Measurements from ENCODE around the gene MTARC1. TPM values are rescaled to one million over a fixed set of nuclear protein-coding genes. Genes with fewer than 3 reads are reported as not detected.

The MTARC1 gene
- total RNA-seq, 2 experiments from 2014 or later, result not detected

- Mint-ChIP-seq H3K36me3 (ENCODE audit: low read depth) (no peaks in the 10 kb centered on the region), H3K4me1 (no peaks in the 10 kb centered on the region), H3K27me3 (peaks cover 39% of the 10 kb centered on the region), H3K9me3 (ENCODE audit: low read depth) (no peaks in the 10 kb centered on the region), H3K27ac (no peak overlapping the region), H3K4me3 (no peak overlapping the region)
- ChIA-PET POLR2A (no interaction called here), CTCF (interaction anchor here (0.9 kb wide), 1 partner anchor 21 kb away, joined by 4 read pairs; no protein-coding TSS in a partner anchor)
- ATAC-seq (no peak), DNase-seq (no peak)
- intact Hi-C loops (cut with DNase I, micrococcal nuclease), result no loop called here
Observed at GRCh38 chr1:220754212-220754917, 32.3 kb upstream of the MTARC1 start.

GRCh38 chr1:220754918-220755295 lies 31.8 kb upstream of the MTARC1 start:
- no peaks in the 10 kb centered on the region for H3K9me3 Mint-ChIP-seq (ENCODE audit: low read depth)
- no peak for ATAC-seq
- H3K36me3 Mint-ChIP-seq (ENCODE audit: low read depth), result no peaks in the 10 kb centered on the region
- intact Hi-C loops (cut with DNase I, micrococcal nuclease), result no loop called here
- no peak overlapping the region for H3K27ac Mint-ChIP-seq
- POLR2A ChIA-PET, result no interaction called here
- CTCF ChIA-PET, result no interaction called here
- peaks cover 38% of the 10 kb centered on the region for H3K27me3 Mint-ChIP-seq
- no peaks in the 10 kb centered on the region for H3K4me1 Mint-ChIP-seq
- DNase-seq, result no peak
- H3K4me3 Mint-ChIP-seq, result no peak overlapping the region

GRCh38 chr1:220755309-220755708 lies 31.4 kb upstream of the MTARC1 start:
- Mint-ChIP-seq H3K27me3 (peaks cover 34% of the 10 kb centered on the region), H3K4me3 (no peak overlapping the region), H3K4me1 (no peaks in the 10 kb centered on the region), H3K27ac (no peak overlapping the region), H3K36me3 (ENCODE audit: low read depth) (no peaks in the 10 kb centered on the region), H3K9me3 (ENCODE audit: low read depth) (no peaks in the 10 kb centered on the region)
- ChIA-PET CTCF (interaction anchor here (0.6 to 0.7 kb wide), 2 partner anchors 22 to 598 kb away, joined by 3 to 4 read pairs; no protein-coding TSS in a partner anchor), POLR2A (no interaction called here)
- ATAC-seq, result no peak
- DNase-seq, result no peak
- intact Hi-C loops (cut with DNase I, micrococcal nuclease), result no loop called here

DNA sequence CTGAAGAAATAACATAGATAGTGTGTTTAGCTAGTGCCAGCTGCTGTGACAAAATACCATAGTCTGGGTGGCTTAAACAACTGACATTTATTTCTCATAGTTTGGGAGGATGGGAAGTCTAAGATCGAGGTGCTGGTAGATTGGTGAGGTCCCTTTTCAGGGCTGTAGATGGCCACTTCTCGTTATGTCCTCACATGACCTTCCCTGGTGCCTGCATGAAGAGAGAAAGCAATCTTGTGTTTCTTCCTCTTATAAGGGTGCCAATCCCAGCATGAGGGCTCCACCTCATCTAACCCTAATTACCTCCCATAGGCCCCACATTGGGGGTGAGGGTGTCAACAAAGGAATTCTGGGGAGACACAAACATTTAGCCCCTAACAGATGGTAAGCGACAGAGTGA lies 29.3 kb upstream of the MTARC1 start:
- POLR2A ChIA-PET, result no interaction called here
- H3K36me3 Mint-ChIP-seq (ENCODE audit: low read depth), result no peaks in the 10 kb centered on the region
- no peaks in the 10 kb centered on the region for H3K9me3 Mint-ChIP-seq (ENCODE audit: low read depth)
- H3K4me3 Mint-ChIP-seq, result no peak overlapping the region
- no peaks in the 10 kb centered on the region for H3K4me1 Mint-ChIP-seq
- no peak for DNase-seq
- intact Hi-C loops (cut with DNase I, micrococcal nuclease), result no loop called here
- no peak overlapping the region for H3K27ac Mint-ChIP-seq
- CTCF ChIA-PET, result interaction anchor here (0.7 kb wide), 1 partner anchor 17 kb away, joined by 4 read pairs; no protein-coding TSS in a partner anchor
- ATAC-seq, result no peak
- H3K27me3 Mint-ChIP-seq, result peaks cover 23% of the 10 kb centered on the region

GRCh38 chr1:220759147-220759546 lies 27.6 kb upstream of the MTARC1 start:
- intact Hi-C loops (cut with DNase I, micrococcal nuclease), result no loop called here
- ChIA-PET CTCF (no interaction called here), POLR2A (no interaction called here)
- Mint-ChIP-seq H3K9me3 (ENCODE audit: low read depth) (no peaks in the 10 kb centered on the region), H3K27me3 (peaks cover 22% of the 10 kb centered on the region), H3K36me3 (ENCODE audit: low read depth) (no peaks in the 10 kb centered on the region), H3K4me3 (no peak overlapping the region), H3K4me1 (no peaks in the 10 kb centered on the region), H3K27ac (no peak overlapping the region)
- no peak for DNase-seq
- no peak for ATAC-seq

DNA sequence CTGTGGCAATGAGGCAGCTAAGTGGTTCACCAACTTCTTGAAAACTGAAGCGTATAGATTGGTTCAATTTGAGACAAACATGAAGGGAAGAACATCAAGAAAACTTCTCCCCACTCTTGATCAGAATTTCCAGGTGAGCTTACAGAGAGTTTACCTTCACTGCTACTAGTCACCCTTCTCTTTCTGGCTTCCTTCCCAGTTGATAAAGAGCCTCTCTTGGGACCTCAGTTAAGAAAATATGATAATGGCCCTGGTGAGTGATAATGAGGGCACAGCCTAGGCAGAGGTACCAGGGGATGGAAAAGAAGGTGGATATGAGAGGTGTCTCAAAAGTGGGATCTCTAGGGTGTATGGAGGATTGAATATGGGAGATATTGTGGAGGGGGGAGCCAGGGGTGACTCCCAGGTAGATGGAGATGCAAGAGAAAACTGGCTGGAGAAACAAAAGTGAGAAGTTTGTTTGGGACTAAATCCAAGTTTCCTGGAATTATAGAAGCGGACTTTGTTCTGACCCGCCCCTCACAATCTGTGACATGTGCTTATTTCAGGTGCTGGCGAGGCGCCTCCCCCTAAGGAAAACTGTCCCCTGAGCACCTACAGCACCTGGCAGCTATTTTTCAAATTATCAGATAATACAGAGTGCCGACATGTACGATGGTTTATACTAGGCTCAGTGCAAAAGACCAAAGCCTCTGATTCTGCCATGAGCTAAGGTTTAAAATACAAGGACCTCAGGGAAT lies 24.9 kb upstream of the MTARC1 start:
- CTCF ChIA-PET, result interaction anchor here (1.0 to 1.4 kb wide), 2 partner anchors 15 to 28 kb away, joined by 3 to 4 read pairs; no protein-coding TSS in a partner anchor
- ATAC-seq (no peak), DNase-seq (no peak)
- Mint-ChIP-seq H3K4me3 (no peak overlapping the region), H3K36me3 (ENCODE audit: low read depth) (no peaks in the 10 kb centered on the region), H3K27me3 (peaks cover 13% of the 10 kb centered on the region), H3K9me3 (ENCODE audit: low read depth) (no peaks in the 10 kb centered on the region), H3K27ac (no peak overlapping the region), H3K4me1 (no peaks in the 10 kb centered on the region)
- POLR2A ChIA-PET, result no interaction called here
- intact Hi-C loops (cut with DNase I, micrococcal nuclease), result no loop called here

- H3K27ac Mint-ChIP-seq, result no peak overlapping the region
- H3K4me1 Mint-ChIP-seq, result no peaks in the 10 kb centered on the region
- intact Hi-C loops (cut with DNase I, micrococcal nuclease), result no loop called here
- ChIA-PET CTCF (no interaction called here), POLR2A (no interaction called here)
- ATAC-seq, result no peak
- H3K4me3 Mint-ChIP-seq, result no peak overlapping the region
- no peak for DNase-seq
- no peaks in the 10 kb centered on the region for H3K9me3 Mint-ChIP-seq (ENCODE audit: low read depth)
- H3K27me3 Mint-ChIP-seq, result peaks cover 9% of the 10 kb centered on the region
- H3K36me3 Mint-ChIP-seq (ENCODE audit: low read depth), result no peaks in the 10 kb centered on the region
Observed at GRCh38 chr1:220764757-220765156, 22.0 kb upstream of the MTARC1 start.

DNA sequence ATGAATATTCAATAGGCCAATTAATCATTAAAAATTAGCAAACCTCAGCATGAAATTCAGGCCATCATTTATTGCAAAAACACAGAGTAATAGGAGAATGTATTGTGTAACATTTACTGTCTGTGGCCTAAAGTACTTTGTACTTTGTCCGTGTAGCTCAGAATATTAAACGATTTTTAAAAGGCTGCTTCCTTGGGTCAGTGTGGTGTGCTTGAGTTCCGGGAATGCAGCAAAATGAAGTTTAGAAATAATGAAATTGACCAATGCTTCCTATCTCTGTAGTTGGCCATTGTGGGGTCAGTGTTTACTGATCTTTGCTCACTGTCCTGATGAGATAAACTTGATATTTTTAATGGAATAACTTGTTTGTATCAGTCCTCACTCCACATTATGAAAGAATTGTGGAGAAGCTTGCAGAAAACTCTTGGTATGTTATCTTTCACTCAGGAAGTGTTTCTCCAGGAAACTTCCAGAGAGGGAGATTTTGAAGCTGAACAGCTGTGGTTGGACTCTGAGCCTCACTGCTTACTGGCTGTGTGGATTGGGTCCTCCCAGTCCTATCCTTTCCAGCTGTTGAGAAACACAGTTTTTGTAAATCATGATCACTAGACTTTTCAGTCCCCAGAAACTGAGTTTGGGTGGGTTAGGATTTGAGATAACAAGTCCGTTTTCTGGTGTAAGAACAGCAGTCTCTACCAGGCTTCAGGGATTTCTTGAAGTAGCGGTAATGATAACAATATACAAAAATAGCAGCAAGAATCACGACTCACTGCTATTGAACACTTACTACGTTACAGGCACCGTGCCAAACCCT lies 19.2 kb upstream of the MTARC1 start:
- intact Hi-C loops (cut with DNase I, micrococcal nuclease), result no loop called here
- ATAC-seq (no peak), DNase-seq (no peak)
- ChIA-PET POLR2A (no interaction called here), CTCF (interaction anchor here (0.6 kb wide), 1 partner anchor 9 kb away, joined by 3 read pairs; no protein-coding TSS in a partner anchor)
- no peak overlapping the region for H3K4me3 Mint-ChIP-seq
- no peaks in the 10 kb centered on the region for H3K36me3 Mint-ChIP-seq (ENCODE audit: low read depth)
- H3K27ac Mint-ChIP-seq, result no peak overlapping the region
- no peaks in the 10 kb centered on the region for H3K4me1 Mint-ChIP-seq
- no peaks in the 10 kb centered on the region for H3K9me3 Mint-ChIP-seq (ENCODE audit: low read depth)
- peaks cover 6% of the 10 kb centered on the region for H3K27me3 Mint-ChIP-seq

DNA sequence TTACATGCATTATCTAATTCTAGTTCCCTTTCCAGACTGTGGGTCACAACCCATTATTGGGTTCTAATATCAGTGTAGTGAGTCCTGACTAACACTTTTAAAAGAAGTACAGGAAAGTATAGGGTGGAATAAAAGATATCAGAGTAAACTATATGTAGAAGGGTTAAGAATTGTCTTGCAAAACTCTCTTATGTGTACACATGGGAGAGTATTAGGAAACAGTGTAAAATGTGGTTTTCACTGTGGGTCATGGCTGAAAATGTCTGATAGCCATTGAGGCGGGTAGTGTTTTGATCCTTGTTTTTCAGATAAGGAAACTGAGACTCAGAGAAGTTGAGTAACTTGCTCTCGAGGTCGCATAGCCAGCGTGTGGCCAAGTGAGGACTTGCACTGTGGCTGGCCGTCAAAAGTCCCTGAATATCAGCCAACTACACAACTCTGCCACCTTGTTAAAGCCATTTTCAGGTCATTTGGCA lies 18.5 kb upstream of the MTARC1 start:
- POLR2A ChIA-PET, result no interaction called here
- Mint-ChIP-seq H3K27ac (no peak overlapping the region), H3K4me3 (no peak overlapping the region), H3K36me3 (ENCODE audit: low read depth) (no peaks in the 10 kb centered on the region), H3K27me3 (peaks cover 5% of the 10 kb centered on the region), H3K4me1 (no peaks in the 10 kb centered on the region), H3K9me3 (ENCODE audit: low read depth) (no peaks in the 10 kb centered on the region)
- intact Hi-C loops (cut with DNase I, micrococcal nuclease), result no loop called here
- ATAC-seq, result no peak
- DNase-seq, result no peak
- CTCF ChIA-PET, result no interaction called here

DNA sequence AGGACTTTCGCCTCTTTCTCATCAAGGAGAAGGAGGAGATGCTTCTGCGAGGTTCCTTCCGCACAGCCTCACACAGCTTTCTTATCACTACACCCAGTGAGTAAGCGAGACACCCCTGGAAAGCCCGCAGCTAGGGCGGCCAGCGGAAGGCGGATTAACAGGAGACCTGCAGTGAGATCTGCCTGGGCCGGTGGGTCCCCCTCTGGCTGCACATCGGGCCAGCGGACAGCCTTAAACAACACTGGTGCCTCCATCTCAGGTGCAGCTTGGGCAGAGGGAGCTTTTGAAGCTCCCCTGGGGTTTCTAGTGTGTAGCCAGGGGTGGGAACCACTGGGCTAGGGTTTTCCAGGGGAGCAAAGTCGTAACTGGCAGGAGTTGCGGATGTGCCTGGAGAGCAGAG lies 17.5 kb upstream of the MTARC1 start:
- intact Hi-C loops (cut with DNase I, micrococcal nuclease), result no loop called here
- no peaks in the 10 kb centered on the region for H3K9me3 Mint-ChIP-seq (ENCODE audit: low read depth)
- POLR2A ChIA-PET, result no interaction called here

DNA sequence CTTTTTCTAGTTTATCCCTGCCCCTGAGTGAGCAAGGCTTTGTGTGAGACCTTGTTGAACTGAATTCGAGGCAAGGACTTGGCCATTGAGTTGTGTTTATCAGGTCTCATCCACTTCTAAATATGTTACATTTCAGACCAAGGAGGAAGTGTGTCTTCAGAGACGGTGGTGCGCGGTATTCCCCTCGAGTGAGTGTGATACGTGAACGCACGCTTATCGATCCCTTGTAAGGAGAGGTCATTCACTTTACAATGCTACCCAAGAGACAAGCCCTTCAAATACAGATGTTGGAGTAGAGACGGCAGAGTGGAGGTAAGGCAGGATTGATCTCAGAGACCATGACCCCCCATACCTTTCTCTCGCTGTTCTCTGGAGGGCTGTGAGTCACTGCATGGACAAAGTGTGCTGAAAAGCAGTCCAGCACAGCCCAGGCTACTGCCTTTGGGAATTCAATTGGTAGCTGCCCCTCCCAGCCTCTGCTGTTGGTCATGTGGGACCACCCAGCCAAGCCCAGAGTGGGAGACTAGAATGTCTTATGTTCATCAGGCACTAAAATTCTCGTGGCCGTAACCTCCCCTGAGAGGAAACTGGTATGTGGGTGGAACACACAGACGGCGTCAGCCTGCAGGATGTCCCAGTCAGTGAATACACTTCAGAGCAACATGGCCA lies 16.3 kb upstream of the MTARC1 start:
- intact Hi-C loops (cut with DNase I, micrococcal nuclease), result no loop called here
- POLR2A ChIA-PET, result no interaction called here
- ATAC-seq (no peak), DNase-seq (no peak)
- H3K36me3 Mint-ChIP-seq (ENCODE audit: low read depth), result no peaks in the 10 kb centered on the region
- no peaks in the 10 kb centered on the region for H3K4me1 Mint-ChIP-seq
- H3K4me3 Mint-ChIP-seq, result no peak overlapping the region
- H3K27me3 Mint-ChIP-seq, result peaks cover 4% of the 10 kb centered on the region
- CTCF ChIA-PET, result no interaction called here
- H3K9me3 Mint-ChIP-seq (ENCODE audit: low read depth), result no peaks in the 10 kb centered on the region
- H3K27ac Mint-ChIP-seq, result no peak overlapping the region

More for the DNA sequence above, 17.5 kb upstream of the MTARC1 start:
- H3K4me1 Mint-ChIP-seq, result no peaks in the 10 kb centered on the region
- no peak for DNase-seq
- peaks cover 4% of the 10 kb centered on the region for H3K27me3 Mint-ChIP-seq
- H3K36me3 Mint-ChIP-seq (ENCODE audit: low read depth), result no peaks in the 10 kb centered on the region
- no peak overlapping the region for H3K27ac Mint-ChIP-seq
- ATAC-seq, result no peak
- CTCF ChIA-PET, result no interaction called here
- H3K4me3 Mint-ChIP-seq, result no peak overlapping the region

Measured in activated CD4-positive, alpha-beta T cell treated with anti-CD3 and anti-CD28 coated beads for 36 hours (primary cell).